Testis (tissue), 2 donors: ENCODE data around the gene RHBDD1.

Experiments
- POLR2A ChIP-seq: fragments of 450-650 bp; IDR thresholded peaks from one replicate; pipeline ENCODE4 v1.6.1; 2017; ENCODE audit warnings: antibody characterized with exemption, mild to moderate bottlenecking, moderate library complexity
- TF ChIP-seq, protein P1 (sequence below), 3 experiments: fragments of 450-650 bp in 2 of 3; fragments of 200-600 bp in 1 of 3; sonication (generic) in 1 of 3; IDR thresholded peaks; one replicate each; pipeline ENCODE4 v1.5.1; 2016 to 2019; ENCODE audit warnings: antibody characterized with exemption in 3 of 3, mild to moderate bottlenecking in 2 of 3, moderate library complexity in 1 of 3

DNA sequence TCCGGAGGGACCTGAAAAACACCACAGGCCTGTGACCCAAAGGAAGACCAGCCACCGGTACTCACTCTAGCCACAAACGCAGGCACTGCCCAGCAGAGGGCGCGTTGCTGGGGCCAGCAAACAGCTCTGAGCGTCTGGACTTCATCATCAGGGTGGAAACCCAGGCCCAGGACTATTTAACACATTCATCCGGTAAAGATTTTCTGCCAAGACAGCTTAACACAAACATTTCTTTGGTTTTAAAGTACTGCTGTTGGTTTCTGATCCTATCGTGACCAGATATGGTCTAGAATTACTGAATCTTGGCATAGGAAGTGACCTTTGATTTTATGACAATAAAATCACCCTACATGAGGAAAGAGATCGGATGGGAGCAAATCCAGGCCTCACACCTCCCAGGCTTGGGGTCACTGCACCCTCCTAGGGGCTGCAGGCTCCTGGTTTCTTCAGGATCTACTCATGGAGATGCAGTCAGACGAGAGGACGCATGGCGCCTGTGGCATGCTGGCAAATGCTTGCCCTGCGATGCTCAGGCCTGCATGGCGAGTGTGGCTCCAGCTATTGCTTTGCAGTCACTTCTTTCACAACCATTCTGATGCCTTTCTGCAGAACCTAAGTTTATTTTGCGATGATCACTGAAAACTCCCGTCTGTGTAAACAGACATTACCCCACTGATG, 197.8 kb downstream of the RHBDD1 start:
- TF ChIP-seq, protein P1, sequence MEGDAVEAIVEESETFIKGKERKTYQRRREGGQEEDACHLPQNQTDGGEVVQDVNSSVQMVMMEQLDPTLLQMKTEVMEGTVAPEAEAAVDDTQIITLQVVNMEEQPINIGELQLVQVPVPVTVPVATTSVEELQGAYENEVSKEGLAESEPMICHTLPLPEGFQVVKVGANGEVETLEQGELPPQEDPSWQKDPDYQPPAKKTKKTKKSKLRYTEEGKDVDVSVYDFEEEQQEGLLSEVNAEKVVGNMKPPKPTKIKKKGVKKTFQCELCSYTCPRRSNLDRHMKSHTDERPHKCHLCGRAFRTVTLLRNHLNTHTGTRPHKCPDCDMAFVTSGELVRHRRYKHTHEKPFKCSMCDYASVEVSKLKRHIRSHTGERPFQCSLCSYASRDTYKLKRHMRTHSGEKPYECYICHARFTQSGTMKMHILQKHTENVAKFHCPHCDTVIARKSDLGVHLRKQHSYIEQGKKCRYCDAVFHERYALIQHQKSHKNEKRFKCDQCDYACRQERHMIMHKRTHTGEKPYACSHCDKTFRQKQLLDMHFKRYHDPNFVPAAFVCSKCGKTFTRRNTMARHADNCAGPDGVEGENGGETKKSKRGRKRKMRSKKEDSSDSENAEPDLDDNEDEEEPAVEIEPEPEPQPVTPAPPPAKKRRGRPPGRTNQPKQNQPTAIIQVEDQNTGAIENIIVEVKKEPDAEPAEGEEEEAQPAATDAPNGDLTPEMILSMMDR (IDR thresholded peaks at IDR 0.05): peak in 2 of 3 experiments; percentile 11 to 41
- no peak for TF ChIP-seq POLR2A
